Muscle of leg (tissue), 16 donors: Measurements from ENCODE around the gene SRMS. TPM values are rescaled to one million over a fixed set of nuclear protein-coding genes. Genes with fewer than 3 reads are reported as not detected.

Experiments
- DNase-seq: peaks from one replicate; pipeline ENCODE4 v3.0.0; 2013
- H3K27ac ChIP-seq: one replicate; pipeline ENCODE4 v1.5.1; 2013; ENCODE audit warnings: mild to moderate bottlenecking, low read length, control low read depth
- H3K27me3 ChIP-seq: one replicate; pipeline ENCODE4 v1.6.1; 2013; ENCODE audit warnings: low read length; ENCODE audit not compliant: control insufficient read depth, insufficient read depth
- H3K36me3 ChIP-seq: one replicate; pipeline ENCODE4 v1.6.1; 2013; ENCODE audit warnings: low read length; ENCODE audit not compliant: control insufficient read depth, insufficient read depth
- H3K4me1 ChIP-seq: one replicate; pipeline ENCODE4 v1.6.1; 2013; ENCODE audit warnings: low read length; ENCODE audit not compliant: control insufficient read depth, insufficient read depth
- H3K4me3 ChIP-seq: one replicate; pipeline ENCODE4 v1.5.1; 2013; ENCODE audit warnings: low read length, control low read depth
- H3K9me3 ChIP-seq: replicated peaks from 2 replicates; pipeline ENCODE4 v1.6.1; 2013; ENCODE audit warnings: low read depth, low read length; ENCODE audit not compliant: control insufficient read depth
- WGBS: methylation state at CpG from one replicate; pipeline ENCODE4 v1.1.5; 2013; ENCODE audit warnings: missing lambda C conversion rate; ENCODE audit not compliant: insufficient coverage; 5-methylcytosine and 5-hydroxymethylcytosine counted together
- long read RNA-seq, 11 donors: transcript quantifications; one replicate each; lab custom pipeline, GENCODE V29; 2026
- polyA plus RNA-seq, 8 donors: library from polyadenylated mRNA; unstranded; fragments of 120-200 nt; gene quantifications; one replicate each; pipeline versions ENCODE4 v1.2.1 to v1.2.3, GENCODE V29; 2013; ENCODE audit warnings: inconsistent platforms in 1 of 8, low replicate concordance in 1 of 8; ENCODE audit not compliant: insufficient read length in 8 of 8, insufficient read depth in 1 of 8
- total RNA-seq: library from RNA; stranded (reverse); fragments of 120-200 nt; gene quantifications from one replicate; pipeline ENCODE4 v1.2.4, GENCODE V29; 2013

SRMS gene, protein sequence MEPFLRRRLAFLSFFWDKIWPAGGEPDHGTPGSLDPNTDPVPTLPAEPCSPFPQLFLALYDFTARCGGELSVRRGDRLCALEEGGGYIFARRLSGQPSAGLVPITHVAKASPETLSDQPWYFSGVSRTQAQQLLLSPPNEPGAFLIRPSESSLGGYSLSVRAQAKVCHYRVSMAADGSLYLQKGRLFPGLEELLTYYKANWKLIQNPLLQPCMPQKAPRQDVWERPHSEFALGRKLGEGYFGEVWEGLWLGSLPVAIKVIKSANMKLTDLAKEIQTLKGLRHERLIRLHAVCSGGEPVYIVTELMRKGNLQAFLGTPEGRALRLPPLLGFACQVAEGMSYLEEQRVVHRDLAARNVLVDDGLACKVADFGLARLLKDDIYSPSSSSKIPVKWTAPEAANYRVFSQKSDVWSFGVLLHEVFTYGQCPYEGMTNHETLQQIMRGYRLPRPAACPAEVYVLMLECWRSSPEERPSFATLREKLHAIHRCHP
- total RNA-seq = not detected
- not detected for polyA plus RNA-seq
- long read RNA-seq, donor 1 = 0 reads
- long read RNA-seq, donor 2 = 0 reads
- long read RNA-seq, donor 3 = 0 reads
- long read RNA-seq, donor 4 = 0 reads
- long read RNA-seq, donor 5 = 0 reads
- long read RNA-seq, donor 6 = 0 reads
- long read RNA-seq, donor 7 = 0 reads
- long read RNA-seq, donor 8 = 0 reads
- long read RNA-seq, donor 9 = 0 reads
- long read RNA-seq, donor 10 = 0 reads
- long read RNA-seq, donor 11 = 0 reads

DNA sequence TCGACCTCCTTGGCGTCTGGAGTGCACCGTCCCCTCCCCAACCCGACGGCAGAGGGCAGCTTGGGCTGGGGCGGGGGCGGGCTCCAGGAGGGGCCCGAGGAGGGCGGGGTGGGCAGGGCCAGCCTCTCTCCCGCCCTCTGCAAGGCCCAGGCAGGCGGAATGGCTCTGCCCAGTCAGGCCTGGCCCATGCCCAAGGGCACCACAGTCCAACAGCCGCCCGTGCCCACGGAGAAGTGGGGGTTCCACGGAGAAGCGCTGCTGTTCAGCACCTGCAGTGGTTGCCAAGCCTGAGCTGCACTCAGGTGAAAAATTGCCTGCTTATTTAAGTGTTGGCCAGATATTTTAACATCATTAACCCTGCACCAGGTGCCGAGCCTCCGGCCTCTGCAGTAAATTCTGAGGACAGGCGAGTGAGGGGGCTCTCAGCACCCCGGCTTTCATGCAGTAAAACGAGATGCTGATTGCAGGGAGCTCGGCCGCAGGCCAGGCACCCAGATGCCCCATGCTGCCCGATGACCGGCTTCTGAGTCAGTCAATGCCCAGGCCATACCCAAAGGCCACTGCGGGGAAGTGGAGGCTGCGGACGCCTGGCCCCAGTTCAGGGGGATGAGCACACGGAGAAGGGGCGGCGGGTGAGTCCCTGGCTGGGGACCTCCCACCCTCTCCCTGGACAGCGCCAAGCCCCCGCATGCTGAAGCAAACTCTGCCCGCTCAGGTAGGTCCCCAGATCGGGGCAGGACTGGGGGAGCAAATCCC lies at the start of gene SRMS:
Gene SRMS, minus strand, starts transcription at position 25 of the 756 bp plus-strand sequence. CDS start 286 bp downstream, outside the sequence.
- H3K4me1 ChIP-seq = peaks cover 3% of the 10 kb centered on the region
- H3K36me3 ChIP-seq = no peaks in the 10 kb centered on the region
- H3K4me3 ChIP-seq = no peak within 1 kb of the TSS
- DNase-seq = no peak
- WGBS = 38% methylated on average over 26 of the region's 35 CpGs
- no peak within 1 kb of the TSS for H3K27ac ChIP-seq
- no peaks in the 10 kb centered on the region for H3K9me3 ChIP-seq
- H3K27me3 ChIP-seq = peaks cover 62% of the 10 kb centered on the region

DNA sequence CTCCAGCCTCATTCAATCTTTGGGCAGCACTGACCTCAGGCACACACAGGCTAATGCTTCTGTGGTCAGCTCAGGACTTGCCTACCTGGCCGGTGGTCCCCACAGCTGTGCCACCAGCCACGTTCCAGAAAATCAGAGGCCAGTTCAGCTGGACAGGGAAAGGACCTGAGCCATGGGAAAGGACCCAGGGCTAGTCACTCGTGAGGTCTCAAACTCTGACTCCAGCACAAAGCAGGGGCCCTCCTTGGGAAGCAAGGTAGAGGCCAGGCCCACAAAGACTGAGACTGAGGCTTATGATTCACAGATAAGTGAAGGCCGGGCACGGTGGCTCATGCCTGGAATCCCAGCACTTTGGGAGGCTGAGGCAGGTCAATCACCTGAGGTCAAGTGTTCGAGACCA lies 48.9 kb upstream of the SRMS start:
- H3K9me3 ChIP-seq = no peaks in the 10 kb centered on the region
- no peak for DNase-seq
- no peaks in the 10 kb centered on the region for H3K27me3 ChIP-seq
- no peak overlapping the region for H3K27ac ChIP-seq
- no peaks in the 10 kb centered on the region for H3K4me1 ChIP-seq
- peaks cover 76% of the 10 kb centered on the region for H3K36me3 ChIP-seq
- no peak overlapping the region for H3K4me3 ChIP-seq
- 86% methylated on average over 4 of the region's 6 CpGs for WGBS

DNA sequence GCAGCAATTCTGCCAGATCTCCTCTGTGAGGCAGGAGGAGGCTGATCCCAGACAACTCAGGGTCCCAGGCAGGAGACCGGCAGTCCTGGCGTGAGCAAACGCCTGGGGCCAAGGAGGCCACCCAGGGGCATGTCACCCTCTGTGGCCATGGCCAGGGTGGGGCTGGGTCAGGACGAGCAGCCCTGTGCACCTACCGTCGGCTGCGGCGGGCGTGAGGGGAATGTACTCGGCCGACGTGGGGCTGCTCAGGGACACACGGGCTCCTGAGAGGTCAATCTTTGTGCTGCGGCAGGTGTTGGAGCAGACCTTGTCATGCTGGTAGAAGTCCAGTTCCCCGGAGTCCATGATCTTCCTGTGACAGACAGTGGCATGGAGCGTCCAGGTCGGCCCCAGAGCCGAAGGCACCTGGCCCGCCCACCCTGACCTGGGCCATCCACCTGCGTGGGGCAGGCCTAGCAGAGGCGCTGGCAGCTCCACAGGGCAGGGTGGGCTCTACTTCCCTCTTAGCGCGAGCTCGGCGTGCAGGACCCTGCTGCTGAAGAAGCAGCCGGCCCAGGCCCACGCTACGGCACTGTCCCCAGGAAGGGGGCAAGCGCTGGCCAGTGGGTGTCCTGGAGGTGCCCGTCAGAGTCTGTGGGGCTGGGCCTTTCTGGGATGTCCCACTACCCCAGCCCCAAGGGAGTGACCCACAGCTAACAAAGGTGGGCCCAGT lies 48.0 kb upstream of the SRMS start:
- Histone ChIP-seq H3K4me1 (no peaks in the 10 kb centered on the region), H3K9me3 (no peaks in the 10 kb centered on the region), H3K27ac (no peak overlapping the region), H3K27me3 (no peaks in the 10 kb centered on the region), H3K4me3 (no peak overlapping the region), H3K36me3 (peaks cover 78% of the 10 kb centered on the region)
- no peak for DNase-seq
- WGBS = 89% methylated on average over 30 of the region's 30 CpGs

DNA sequence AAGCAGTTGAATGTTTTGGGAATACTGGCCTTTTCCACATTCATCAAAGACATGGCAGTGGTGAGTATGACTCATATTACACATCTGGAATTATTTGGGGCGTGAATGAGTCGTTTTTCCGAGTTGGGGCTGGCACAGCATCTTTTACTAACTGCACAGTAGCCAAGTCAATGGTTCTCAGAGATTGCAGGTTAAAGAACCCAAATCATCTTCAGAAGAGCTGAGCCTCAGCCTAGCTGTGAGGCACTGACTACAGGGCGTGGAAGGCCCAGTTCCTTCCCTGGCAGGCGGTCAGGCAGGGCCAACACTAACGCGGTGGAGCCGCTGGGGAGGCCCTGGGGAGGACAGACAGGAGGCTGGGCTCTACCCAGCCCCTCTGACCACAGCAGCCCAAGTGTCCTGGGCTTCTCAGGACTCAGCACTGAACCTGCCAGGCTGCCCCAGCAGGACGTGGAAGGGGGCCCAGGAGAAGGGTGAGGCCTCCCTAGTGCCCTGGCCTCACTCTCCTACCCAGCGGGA lies 46.6 kb upstream of the SRMS start:
- H3K4me1 ChIP-seq = no peaks in the 10 kb centered on the region
- H3K9me3 ChIP-seq = no peaks in the 10 kb centered on the region
- WGBS = 75% methylated on average over 7 of the region's 10 CpGs
- no peaks in the 10 kb centered on the region for H3K27me3 ChIP-seq
- H3K36me3 ChIP-seq = peaks cover 85% of the 10 kb centered on the region
- DNase-seq = peak; percentile 62
- H3K27ac ChIP-seq = no peak overlapping the region
- H3K4me3 ChIP-seq = no peak overlapping the region

DNA sequence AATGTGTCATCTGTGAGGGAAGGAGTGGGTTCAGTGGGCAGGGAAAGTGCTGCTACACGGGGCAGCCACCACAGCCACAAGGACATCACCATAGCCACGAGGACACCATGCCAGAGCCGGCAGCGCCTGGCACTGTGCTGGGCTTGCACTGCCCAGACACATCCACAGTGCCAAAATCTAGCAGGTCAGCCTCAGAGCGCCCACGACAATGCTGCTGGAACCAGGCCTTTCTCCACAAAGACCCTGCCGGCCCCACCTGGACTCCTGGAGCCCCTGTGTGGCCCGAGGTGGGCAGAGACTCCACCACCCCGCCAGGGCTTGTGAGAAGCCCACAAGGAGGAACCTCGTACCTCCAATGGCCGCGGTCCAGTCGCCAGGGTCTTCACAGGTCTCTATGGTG lies 45.1 kb upstream of the SRMS start:
- peaks cover 88% of the 10 kb centered on the region for H3K36me3 ChIP-seq
- no peak for DNase-seq
- peaks cover 9% of the 10 kb centered on the region for H3K4me1 ChIP-seq
- no peaks in the 10 kb centered on the region for H3K27me3 ChIP-seq
- no peaks in the 10 kb centered on the region for H3K9me3 ChIP-seq
- no peak overlapping the region for H3K27ac ChIP-seq
- no peak overlapping the region for H3K4me3 ChIP-seq
- 92% methylated on average over 8 of the region's 13 CpGs for WGBS

DNA sequence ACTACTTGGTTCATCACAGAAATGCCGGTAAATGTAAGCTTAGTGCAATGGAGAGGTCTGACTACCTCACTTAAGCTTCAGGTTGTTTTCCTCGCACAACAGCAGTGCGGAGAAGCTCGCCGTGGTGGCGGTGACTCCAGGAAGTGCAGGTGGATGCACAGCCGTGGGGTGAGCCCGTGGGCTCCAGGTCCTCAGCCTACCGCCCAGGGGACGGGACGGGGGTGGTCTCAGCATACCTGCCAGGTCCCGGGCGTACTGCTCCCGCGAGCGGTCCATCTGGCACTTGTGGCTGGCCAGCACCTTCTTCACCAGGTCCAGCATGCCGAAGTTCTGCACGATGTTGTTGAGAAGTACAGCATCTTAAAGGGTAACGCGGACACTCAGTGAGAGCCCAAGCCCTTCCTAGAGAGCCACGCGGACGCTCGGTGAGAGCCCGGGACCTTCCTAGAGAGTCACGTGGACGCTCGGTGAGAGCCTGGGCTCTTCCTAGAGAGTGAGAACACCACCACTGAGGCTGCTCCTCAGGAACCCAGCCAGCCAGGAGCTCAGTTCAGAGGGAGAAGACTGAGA lies 44.3 kb upstream of the SRMS start:
- H3K9me3 ChIP-seq = no peaks in the 10 kb centered on the region
- peaks cover 10% of the 10 kb centered on the region for H3K4me1 ChIP-seq
- no peaks in the 10 kb centered on the region for H3K27me3 ChIP-seq
- WGBS = 91% methylated on average over 28 of the region's 28 CpGs
- H3K36me3 ChIP-seq = peaks cover 87% of the 10 kb centered on the region
- no peak overlapping the region for H3K4me3 ChIP-seq
- DNase-seq = no peak
- H3K27ac ChIP-seq = no peak overlapping the region

DNA sequence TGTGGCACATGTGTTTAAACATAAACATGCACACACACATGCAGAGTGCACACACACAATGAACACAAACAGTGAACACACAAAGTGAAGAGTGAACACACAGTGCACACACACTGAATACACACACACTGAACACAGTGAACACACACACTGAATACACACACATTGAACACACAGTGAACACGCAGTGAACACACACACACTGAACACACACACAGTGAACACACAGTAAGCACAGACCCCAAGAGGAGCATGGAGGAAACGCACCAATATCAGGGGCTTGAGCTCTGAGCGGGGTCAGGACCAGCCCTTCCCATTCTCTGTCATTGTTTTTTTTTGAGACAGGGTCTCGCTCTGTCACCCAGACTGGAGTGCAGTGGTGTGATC lies 43.6 kb upstream of the SRMS start:
- H3K9me3 ChIP-seq = no peaks in the 10 kb centered on the region
- WGBS = no CpG with 5 or more reads among the region's 4 CpGs
- DNase-seq = no peak
- no peak overlapping the region for H3K4me3 ChIP-seq
- H3K4me1 ChIP-seq = peaks cover 10% of the 10 kb centered on the region
- no peaks in the 10 kb centered on the region for H3K27me3 ChIP-seq
- H3K36me3 ChIP-seq = peaks cover 84% of the 10 kb centered on the region
- no peak overlapping the region for H3K27ac ChIP-seq

DNA sequence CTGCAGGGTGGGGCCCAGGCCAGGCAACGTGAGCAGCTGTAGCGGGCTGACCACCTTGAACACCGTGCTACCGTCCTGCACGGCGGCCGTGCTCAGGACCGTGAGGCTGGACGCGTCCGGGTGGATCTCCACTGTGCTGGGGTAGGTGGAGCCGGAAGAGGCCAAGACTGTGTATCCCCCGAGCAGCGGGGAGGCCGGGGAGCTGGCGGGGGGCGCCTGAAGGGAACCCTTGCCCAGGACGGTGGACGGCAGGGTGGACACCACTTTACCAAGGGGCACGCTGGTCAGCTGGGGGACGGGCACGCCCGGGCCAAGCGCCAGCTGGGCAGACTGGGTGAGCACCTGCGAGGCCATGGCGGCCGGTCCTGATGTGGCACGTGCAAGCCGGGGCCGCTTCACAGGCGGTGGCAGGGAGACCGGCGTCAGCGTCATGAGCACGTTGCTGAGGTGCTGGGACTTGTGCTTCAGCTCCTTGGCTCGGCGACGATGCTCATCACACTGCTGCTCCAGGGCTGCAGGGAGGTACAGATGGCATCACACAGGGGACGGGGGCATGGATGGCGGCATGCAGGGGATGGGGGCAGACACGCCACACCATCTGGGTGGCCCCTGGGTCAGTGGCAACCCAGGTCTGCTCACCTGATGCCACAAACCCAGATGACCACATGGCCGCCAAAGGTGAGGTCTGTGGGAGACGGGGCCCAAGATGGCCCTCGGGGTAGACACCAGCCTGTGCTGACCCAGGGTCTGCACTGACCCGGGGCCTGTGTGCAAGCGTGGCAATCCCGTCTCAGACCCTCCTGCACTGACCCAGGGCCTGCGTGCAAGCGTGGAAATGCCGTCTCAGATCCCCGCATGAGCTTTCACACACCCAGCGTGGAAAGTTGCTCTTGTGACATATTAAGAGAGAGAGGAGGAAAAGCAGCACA lies 42.9 kb upstream of the SRMS start:
- Histone ChIP-seq H3K9me3 (no peaks in the 10 kb centered on the region), H3K4me3 (no peak overlapping the region), H3K36me3 (peaks cover 78% of the 10 kb centered on the region), H3K27me3 (no peaks in the 10 kb centered on the region), H3K4me1 (peaks cover 10% of the 10 kb centered on the region), H3K27ac (no peak overlapping the region)
- DNase-seq = no peak
- 91% methylated on average over 40 of the region's 52 CpGs for WGBS
